Body of pancreas (tissue), 4 donors: ENCODE results near the gene ZDHHC17.

Experiments
- CTCF ChIP-seq, 7 experiments: fragments of 450-650 bp in 4 of 7; fragments of 200-600 bp in 3 of 7; sonication (generic) in 3 of 7; IDR thresholded peaks; one replicate each; pipeline ENCODE4 v1.5.1; 2016 to 2019; ENCODE audit warnings: antibody characterized with exemption in 7 of 7
- POLR2A ChIP-seq, 3 donors: fragments of 450-650 bp; IDR thresholded peaks; one replicate each; pipeline ENCODE4 v1.6.1; 2016; ENCODE audit warnings: antibody characterized with exemption in 3 of 3, mild to moderate bottlenecking in 2 of 3

DNA sequence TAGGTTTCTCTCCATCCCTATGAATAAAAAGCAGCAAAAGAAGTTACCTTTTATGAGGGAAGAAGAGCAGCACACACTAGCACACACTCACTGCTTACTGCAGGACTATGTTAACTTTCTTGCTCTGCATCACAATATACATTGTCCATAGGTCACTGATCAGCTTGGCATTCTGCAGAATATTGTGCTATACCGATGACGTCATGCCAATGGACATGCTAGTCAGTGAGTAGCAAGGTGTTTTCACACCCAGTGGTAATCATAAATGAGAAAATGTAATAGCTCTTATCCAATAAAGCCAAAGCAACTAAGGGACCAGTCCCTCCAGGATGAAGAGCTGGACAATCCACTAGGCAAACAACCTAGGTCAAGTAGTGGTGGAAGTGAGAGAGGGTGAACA lies 16.7 kb upstream of the ZDHHC17 start:
- TF ChIP-seq CTCF (IDR thresholded peaks at IDR 0.05) (no peak), POLR2A (IDR thresholded peaks at IDR 0.05) (no peak)
